HT-29 (cell line): Measurements from ENCODE around the gene ABHD12B. TPM values are rescaled to one million over a fixed set of nuclear protein-coding genes. Genes with fewer than 3 reads are reported as not detected.
"Not testable (repeated sequence)": the region's sequence is repeated elsewhere in the genome, so short reads cannot be mapped to it uniquely, and the experiment has no call there.

Source experiments
- DNase-seq: peaks from one replicate; pipeline ENCODE4 v3.0.0-alpha.2; 2015; ENCODE audit warnings: low spot score
- total RNA-seq: library from RNA; depleted of rRNA; stranded (reverse); fragments of >200 nt; shearing (Covaris generic); gene quantifications from 2 replicates; pipeline ENCODE4 v1.2.3, GENCODE V29; 2014

ABHD12B gene
- total RNA-seq, 1 experiment from 2014 or later: not detected

DNA sequence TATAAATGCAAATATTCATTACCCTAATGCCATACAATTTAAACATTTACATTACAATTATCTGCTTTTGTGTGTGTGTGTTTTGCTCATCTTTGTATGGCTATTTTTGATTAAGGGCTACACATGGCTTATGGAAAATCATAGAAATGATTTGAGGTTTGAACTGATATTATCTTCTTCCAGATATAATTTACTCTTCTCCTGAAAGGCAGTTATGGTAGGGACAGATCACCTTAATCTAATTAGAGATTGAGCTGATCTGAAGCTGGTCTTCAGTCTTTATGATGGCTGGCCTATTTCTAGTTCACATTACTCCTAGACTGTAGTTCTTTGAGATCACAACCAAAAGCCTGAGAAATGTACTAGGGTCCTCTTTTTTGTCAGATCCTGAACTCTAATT lies 15.6 kb downstream of the ABHD12B start:
- no peak for DNase-seq

DNA sequence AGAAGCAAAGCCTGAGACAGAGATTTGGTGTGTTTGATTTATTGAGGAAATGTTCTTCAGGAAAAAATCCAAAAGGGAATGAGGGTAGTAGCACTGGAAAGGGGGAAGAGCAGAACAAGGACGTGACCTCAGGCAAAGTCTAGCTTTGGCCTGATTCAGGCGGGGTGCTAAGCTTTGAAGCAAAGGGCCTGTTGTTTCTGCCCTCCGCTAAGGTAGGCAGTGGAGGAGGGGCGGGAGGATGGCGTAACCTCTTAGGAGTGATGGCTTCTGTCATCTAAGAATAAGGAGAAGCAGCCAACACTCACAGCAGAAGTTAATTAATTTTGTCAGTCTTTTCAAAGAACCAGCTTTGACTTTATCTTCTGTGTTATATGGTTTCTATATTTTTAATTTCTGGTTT lies 20.4 kb downstream of the ABHD12B start:
- no peak for DNase-seq

DNA sequence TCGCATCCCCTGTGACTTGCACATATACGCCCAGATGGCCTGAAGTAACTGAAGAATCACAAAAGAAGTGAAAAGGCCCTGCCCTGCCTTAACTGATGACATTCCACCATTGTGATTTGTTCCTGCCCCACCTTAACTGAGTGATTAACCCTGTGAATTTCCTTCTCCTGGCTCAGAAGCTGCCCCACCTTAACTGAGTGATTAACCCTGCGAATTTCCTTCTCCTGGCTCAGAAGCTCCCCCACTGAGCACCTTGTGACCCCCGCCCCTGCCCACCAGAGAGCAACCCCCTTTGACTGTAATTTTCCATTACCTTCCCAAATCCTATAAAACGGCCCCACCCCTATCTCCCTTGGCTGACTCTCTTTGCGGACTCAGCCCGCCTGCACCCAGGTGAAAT lies 24.6 kb downstream of the ABHD12B start:
- not testable (repeated sequence) for DNase-seq

DNA sequence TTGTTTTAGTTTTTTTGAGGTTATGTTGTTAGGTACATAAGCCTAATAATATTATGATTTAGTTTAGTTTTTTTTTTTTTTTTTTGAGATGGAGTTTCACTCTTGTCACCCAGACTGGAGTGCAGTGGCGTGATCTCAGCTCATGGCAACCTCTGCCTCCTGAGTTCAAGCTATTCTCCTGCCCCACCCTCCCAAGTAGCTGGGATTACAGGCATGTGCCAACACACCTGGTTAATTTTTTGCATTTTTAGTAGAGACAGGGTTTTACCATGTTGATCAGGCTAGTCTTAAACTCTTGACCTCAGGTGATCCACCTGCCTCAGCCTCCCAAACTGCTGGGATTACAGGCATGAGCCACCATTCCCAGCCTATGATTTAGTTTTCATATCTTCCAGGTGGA lies 25.2 kb downstream of the ABHD12B start:
- not testable (repeated sequence) for DNase-seq

DNA sequence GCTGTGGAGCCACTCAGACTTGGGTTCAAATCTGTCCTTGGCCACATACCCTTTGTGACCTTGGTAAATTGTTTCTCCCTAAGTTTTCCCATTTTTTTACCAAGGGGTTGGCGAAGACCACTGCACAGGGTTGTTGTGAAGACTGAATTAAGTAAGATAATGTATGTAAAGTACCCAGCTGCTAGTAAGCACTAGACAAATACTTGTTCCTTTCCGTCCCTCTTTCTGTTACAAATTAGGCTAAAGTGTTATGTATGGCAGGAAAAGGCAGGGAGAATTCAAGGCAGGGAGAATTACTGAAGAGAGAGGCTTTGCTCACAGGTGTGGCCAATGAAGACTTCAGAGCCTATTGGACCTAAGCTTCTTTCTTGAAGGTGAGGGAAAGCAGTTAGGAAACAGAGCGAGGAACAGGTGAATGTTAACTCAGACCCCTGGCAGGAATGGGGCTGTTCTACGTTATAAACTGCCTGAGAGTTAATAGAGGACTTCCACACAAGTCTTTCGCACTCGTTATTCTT lies 25.9 kb downstream of the ABHD12B start:
- no peak for DNase-seq

DNA sequence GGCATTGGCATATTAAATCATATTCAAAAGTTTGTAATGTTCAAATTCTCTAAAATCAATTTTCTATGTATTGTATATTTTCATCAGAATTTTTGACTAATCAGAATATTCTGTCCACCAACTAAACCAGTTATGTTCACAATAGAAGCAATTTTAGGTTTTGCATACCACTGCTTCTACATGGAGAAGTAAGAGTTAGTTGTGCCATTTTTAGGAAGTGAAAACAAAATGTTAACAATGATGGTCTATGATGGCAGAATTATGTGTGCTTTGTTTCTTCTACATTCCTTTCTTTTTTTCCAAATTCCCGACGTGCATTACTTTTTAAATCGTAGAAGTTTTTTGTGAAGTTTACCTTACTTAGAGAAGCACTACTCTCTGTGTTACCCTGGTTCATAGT lies 29.5 kb downstream of the ABHD12B start:
- no peak for DNase-seq

DNA sequence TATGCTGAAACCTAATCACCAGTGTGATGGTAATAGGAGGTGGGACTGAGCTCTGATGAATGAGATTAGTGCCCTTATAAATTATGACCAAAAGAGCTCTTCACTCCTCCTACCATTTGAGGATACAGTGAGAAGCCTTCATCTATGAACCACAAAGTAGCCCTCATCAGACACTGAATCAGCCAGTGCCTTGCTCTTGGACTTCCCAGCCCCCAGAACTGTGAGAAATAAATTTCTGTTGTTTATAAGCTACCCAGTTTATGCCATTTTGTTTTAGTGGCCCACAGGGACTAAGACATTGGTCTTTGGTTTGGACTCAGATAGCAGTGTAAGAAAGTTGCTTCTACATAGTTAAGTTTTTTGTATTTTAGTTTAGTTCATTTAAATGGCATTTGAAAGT lies 32.9 kb downstream of the ABHD12B start:
- no peak for DNase-seq

DNA sequence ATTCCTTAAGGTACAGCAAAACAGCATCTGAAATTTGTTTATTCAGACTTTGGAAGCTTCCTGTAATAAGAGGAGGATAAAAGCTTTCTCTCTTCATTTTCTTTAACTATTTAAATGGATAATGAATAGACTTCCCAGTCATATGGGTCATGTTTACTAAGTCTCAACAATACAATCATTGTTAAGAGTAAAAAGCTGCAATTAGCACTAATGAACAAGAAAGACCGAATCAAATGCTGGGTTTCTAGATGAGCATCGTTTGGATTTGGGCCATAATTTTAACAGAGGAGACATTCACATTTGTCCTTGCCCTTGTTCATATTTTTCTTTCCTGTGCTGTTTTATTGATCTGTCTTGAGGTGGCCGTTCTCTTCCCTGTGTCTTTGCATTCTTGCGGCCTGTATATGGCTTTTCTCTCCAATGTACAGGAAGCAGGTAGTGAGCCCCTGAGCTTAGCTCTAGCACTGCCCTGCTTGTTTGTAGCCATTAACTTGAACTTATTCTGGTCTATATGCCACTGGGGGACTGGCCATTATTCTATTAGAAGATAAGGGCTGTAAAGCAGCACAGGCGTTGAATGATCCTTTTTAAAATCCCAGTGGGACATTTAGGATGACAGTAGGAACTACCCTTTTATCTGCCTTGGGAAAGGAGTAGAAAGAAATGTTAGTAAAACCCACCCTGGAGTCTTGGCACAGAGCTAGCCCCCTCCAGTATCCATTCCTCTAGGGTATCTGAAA lies 34.6 kb downstream of the ABHD12B start:
- DNase-seq: no peak

DNA sequence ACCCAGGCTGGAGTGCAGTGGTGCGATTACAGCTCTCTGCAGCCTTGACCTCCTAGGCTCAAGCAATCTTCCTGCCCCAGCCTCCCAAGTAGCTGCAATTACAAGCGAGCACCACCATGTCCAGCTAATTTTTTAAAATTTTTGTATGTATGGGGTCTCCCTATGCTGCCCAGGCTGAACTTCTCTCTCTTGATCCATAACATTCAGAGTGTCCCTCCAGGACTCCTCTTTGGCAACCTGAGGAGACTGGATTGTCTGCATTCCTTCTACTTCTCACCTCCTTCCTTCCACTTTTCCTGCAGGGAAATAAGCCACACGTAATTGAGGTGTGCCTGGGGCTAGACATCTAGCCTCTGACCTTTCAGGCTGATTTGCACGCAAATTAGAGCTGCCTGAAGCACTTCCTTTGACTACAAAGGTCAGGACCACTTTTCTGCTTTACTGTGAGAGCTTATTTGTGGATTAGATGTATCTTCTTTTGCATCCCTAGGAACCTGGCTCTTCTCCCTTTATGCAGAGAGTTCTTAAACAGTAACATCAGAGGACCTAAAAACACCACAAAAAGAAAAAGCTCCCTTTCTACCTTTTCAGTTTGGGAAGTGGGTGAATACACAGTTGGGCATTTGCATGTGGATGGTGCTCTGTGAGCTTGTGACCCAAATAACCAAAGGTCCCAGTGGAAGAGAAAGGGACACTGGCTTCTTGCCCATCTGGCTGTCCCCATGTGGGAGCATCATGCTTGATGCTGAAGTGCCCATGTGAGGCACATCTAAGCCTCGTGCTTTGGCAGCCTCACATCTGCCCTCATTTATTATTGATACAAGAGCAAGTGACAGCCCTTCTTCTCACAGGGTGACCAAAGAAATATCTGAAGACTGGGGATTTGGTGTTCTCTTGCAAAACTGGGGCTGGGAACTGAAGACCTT lies 38.9 kb downstream of the ABHD12B start:
- no peak for DNase-seq

DNA sequence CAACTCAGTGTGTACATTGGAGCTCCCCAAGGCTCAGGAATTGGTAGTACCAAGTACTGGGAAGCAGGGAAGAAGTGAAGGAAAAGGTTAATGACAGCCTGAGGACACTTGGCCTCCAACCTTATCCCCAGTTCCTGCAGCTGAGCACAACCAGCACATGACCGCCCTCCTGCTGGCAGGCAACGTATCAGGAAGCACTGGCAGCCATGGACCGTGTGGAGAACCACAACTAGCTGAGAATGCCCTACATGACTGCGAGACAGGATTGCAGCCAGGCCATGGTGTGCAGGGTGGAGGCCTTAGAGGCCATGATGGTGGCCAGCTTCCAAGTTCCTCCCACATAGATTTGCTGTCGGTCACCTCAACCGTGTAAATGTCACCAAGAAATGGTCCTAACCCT lies 45.6 kb downstream of the ABHD12B start:
- no peak for DNase-seq

DNA sequence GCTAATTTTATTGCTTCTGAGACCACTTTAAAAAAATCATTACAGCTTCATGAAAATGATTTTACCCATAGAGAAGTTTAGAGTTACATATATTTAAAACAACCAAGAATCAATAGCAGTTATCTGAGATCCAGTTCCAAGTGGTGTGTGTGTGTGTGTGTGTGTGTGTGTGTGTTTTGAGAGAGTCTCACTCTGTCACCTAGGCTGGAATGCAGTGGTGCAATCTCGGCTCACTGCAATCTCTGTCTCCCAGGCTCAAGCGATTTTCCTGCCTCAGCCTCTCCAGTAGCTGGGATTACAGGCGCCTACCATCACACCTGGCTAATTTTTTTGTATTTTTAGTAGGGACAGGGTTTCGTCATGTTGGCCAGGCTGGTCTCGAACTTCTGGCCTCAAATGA lies 47.7 kb downstream of the ABHD12B start:
- not testable (repeated sequence) for DNase-seq

DNA sequence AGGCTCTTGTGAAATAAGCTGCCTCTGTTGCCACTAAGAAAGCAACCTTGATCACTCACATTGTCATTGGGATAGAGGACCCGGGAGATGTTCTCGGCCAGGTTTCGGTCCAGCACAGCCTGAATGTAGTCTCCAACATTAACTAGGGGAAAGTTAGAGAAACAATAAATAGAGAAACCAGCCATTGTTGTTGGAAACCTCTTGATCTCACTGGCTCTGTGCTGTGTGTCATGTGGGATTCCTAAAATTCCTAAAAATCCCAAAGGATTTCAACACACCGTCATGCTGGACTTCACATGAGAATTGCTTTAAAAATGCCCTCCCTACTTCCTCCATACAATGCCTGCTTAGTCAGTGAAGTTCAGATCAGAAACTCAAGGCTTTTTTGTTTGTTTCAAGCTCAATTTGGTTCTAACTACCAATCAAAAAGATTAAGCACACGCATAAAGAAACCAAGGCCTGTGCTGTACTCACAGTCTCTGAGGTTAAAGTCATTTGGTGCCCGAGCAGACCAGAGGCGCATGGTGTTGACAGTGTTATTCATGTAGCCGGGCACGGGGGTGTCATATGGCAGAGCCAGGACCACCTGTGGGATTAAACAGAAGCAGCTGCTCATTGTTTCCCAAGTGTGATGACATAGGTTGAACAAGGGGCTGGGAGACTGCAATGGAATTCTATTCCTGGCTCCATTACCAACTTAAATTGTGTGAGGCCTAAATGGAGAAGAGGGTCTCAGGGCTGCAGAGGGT lies 48.8 kb downstream of the ABHD12B start:
- DNase-seq: no peak

DNA sequence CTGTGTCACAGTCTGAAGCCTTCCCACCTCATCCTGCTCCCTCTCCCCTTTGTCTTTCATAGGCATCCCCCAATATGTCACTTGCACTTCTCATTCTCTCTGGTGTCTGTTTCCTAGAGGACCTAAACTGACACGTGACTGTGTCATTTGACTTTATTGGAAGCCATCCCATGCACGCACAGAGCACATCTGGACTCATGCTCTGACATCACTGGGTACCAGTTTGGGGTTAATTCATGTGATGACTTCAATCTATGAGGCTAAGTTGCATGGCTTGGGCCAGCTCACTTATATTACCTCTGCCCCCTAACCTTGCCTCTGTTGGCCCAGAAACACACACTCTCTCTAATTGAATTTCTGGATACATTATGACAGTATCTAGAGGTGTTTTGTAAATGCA lies 51.0 kb downstream of the ABHD12B start:
- DNase-seq: no peak

DNA sequence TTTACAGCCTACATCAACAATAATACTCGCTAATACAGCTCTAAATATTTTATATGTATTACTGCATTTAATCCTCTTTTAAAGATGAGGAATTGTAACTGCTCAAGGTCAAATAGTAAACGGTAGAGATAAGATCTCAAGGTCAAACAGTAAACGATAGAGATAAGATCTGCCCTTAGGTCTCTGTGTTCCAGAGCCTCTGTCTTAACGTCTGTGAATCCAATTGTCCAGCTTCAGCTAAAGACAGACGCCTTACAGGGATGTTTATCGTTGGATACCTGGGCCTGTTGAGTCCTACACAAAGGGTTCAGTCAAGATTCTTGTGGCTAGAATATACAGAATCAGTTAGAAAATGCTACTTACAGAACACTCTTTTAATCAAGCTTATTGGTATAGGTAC lies 52.4 kb downstream of the ABHD12B start:
- DNase-seq: no peak

DNA sequence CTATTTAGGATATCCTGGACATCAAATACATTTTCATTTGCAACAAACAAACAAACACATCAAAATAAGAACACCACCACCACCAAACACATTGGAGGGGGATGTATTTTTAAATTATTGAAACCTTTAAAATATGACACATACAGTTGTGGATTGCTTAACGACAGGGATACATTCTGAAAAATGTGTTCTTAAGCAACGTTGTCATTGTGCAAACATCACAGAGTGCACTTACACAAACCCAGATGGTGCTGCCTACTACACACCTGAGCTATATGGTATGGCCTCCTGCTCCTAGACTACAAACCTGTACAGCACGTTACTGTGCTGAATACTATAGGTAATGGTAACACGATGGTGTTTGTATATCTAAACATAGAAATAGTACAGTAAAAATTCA lies 53.0 kb downstream of the ABHD12B start:
- no peak for DNase-seq

DNA sequence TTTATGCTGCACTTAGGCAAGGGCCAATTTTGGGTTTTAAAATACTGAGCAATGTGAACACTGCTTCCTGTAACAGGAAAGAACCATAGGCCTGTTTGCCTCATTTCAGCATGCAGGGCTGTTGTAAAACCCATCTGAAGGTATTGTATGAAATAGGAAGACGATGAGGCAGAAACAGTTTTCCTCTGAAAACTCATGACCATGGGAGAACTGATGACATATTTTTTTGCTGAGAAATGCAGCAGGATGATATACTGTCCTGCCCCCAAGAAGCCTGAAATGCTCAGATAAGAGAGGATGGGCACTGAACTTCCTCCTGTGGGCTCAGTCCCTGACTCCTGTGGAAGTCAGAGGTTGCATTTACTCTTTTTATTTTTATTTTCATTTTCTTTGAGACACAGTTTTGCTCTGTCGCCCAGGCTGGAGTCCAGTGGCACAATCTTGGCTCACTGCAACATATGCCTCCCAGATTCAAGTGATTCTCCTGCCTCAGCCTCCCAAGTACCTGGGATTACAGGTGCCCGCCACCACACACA lies 55.1 kb downstream of the ABHD12B start:
- DNase-seq: no peak

DNA sequence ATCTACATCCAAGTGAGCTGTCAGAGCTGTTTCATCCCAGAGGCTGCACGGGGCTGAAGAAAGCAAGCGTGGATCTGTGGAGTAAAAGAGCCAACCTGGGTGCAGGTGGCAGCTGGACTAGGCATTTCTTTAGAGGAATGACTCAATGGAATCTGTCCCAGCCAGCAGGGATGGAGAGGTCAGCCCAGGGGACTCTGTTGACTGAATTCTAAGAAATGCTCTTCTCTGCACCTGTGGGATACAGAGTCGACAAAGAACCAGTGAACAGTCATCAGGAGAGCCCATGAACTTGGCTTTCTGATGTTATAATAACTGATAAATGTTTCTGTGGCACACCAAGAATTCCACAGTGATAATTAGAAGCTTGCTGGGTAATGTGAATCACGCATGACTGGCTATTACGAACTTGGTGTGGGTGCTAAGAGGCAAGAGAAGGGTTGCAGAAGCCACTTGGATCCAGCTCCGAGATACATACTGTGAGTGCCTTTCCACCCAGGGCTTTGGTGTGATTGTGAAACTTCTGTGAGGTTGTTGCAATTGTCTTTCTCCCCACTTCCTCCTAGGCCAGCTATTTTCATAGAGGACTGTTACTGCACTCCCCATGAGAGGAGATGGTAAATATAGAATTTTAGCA lies 56.3 kb downstream of the ABHD12B start:
- DNase-seq: no peak

DNA sequence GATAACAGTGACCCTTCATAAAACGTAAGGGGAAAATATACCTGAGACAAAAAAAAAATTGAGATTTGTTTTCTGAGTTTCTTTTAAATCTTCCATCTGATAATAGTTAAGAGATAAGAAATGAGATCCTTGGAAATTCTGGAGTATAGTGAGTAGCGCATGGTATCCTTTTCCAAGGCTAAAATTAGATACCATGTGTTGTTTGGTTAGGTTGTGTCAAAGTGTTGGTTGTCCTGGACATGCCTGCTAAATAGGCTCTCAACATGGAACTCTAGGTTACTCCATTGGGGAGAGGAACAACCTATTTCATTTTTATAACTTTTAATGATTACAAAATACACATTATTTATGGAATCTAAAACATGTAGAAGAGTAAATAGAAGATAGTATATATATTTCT lies 57.7 kb downstream of the ABHD12B start:
- DNase-seq: no peak

DNA sequence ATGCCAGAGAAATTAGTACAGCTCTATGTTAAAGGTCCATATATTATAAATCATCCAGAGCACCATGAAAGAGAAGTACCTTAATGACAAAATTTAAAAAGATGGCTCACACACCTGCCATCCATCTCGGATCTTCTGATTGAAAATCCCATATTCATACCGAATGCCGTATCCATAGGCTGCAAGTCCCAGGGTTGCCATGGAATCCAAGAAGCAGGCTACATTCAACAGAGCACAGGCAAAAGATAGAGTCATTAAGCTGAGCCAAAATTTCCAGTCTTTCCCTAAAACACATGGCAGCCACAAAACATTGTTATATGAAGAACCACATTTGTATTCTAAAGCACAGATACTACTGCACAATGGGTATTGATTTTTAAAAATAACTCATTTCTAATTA lies 59.7 kb downstream of the ABHD12B start:
- DNase-seq: no peak

DNA sequence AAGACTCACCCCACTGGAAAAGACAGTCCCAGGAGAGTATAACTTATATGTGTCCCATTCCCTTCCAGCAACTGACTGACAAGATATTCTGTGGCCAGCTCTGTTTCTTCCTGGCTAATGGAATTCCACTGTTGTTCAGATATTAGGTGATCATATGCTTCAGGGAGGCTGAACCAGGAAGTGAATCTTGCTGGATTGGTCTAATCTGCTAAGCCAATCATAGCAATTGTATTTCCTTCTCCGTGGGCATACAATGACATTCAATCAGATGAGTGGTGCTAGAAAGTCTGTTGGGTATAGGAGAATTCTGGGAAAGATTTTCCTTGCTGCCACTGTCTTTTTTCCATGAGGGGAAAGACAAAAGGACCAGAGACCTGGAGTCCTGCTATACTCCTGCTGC lies 60.3 kb downstream of the ABHD12B start:
- DNase-seq: peak; percentile 10
